Activated CD8-positive, alpha-beta memory T cell treated with anti-CD3 and anti-CD28 coated beads, Interleukin-2, amount 50 U/mL, for 48 hours (primary cell): ENCODE data around the gene RAB38.
A peak's percentile ranks its signal among the peaks of the same experiment; 100 is the strongest.

ENCODE experiments used
- DNase-seq: peaks from one replicate; pipeline ENCODE4 v3.0.0-alpha.2; 2020

Gene RAB38

DNA sequence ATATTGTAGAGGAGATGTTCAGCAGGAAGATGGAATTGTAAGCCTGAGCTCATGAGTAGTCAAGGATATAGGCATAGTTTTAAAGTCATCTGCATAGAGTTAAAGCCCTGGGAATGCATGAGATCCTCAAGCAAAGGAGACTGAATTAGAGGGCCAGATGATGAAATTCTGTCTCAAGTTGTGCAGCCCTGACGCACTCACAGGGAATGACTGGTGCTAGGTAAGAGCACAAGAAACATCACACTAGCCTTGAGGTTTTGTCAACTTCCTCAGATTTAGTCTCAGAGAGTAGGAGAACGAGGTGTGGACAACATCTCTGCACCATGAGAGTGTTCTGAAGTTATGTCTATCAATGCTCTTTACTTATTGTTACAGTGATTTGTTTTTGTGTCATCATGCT lies 5.8 kb downstream of the RAB38 start:
- DNase-seq, result no peak

- no peak for DNase-seq
These were observed 7.4 kb downstream of the RAB38 start for GRCh38 chr11:88167853-88168252.

GRCh38 chr11:88164806-88165585 lies 10.2 kb downstream of the RAB38 start:
- DNase-seq, result no peak

- no peak for DNase-seq
These were observed 10.9 kb downstream of the RAB38 start for GRCh38 chr11:88164320-88164719.

GRCh38 chr11:88158081-88158480 lies 17.2 kb downstream of the RAB38 start:
- DNase-seq, result no peak

GRCh38 chr11:88157370-88157769 lies 17.9 kb downstream of the RAB38 start:
- no peak for DNase-seq

DNA sequence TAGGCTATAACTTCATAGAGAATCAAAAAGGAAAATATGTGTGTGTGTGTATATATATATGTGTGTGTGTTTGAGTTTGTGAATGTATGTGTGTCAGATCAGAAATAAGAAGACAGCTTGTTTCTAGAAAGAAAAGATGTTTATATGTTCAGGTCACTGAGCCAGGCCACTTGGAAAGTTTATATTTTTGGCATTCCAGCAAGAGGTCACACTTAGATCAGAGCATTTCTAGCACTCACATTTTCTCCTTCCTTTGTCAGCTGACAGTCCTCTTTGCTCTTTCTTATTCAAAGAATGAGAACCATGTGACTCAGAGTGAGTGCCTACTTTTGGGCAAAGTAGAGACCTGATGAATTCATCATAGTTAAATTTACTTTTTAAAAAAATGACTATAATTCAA lies 22.9 kb downstream of the RAB38 start:
- no peak for DNase-seq

GRCh38 chr11:88151709-88152265 lies 23.5 kb downstream of the RAB38 start:
- DNase-seq, result no peak

- DNase-seq, result no peak
These were observed 29.1 kb downstream of the RAB38 start for GRCh38 chr11:88146106-88146505.

DNA sequence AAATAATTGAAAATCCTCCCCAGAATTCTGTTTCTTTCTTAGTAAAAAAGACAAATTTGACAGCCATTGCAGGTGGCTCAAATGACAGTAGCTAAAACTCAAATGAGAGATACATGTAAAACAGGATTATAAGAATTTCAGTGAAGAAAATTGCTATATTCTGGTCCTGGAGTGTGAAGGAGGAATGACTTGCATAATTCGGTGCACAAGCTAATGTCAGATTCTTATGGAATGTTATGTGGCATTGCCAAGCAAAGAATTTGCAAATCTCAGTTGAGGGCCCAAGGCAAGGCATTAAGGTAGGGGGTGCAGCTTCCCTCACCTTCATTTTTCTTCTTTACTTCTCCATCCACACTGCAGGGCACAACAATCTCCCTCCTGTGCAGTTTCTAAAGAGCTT lies 35.4 kb downstream of the RAB38 start:
- no peak for DNase-seq

- DNase-seq, result no peak
These were observed 43.3 kb downstream of the RAB38 start for GRCh38 chr11:88131764-88132470.

- no peak for DNase-seq
These were observed 52.3 kb downstream of the RAB38 start for GRCh38 chr11:88122956-88123355.

- DNase-seq, result no peak
These were observed 55.7 kb downstream of the RAB38 start for GRCh38 chr11:88119561-88119960.

DNA sequence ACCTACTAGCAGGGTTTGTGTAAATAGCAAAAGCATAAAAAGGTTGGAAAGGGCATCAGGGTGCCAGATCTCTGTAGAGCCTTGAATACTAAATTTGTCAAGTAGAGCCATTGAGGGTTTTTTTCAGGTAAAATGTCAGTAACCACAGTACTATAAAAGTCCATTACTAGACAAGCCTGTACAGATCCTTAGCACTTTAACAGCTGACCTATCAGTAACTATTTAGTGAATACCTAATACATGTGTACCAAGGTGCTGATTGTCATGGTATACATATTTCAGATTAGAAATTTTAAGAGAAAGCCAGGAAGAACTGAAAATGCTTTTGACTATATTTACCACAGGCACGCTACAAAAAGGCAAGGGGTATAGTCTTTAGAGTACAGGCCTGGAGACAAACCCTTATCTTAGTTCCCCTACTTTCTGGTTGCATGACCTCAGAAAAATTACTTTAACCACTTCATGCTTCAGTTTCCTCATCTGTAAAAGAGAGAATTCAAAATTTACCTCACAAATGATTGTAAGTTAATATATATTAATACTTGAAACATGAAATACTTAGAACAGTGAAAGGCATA lies 57.9 kb downstream of the RAB38 start:
- DNase-seq, result no peak

GRCh38 chr11:88115828-88116755 lies 59.2 kb downstream of the RAB38 start:
- DNase-seq, result no peak

GRCh38 chr11:88114486-88115045 lies 60.7 kb downstream of the RAB38 start:
- DNase-seq, result no peak

GRCh38 chr11:88106666-88107065 lies 68.6 kb downstream of the RAB38 start:
- DNase-seq, result no peak

- DNase-seq, result no peak
These were observed 69.3 kb downstream of the RAB38 start for GRCh38 chr11:88105951-88106350.

GRCh38 chr11:88105526-88105925 lies 69.7 kb downstream of the RAB38 start:
- DNase-seq, result no peak

- no peak for DNase-seq
These were observed 70.8 kb downstream of the RAB38 start for GRCh38 chr11:88104408-88104807.

GRCh38 chr11:88103337-88104206 lies 71.7 kb downstream of the RAB38 start:
- peak; percentile 51 for DNase-seq
